Activated CD4-positive, alpha-beta T cell treated with anti-CD3 and anti-CD28 coated beads for 48 hours (primary cell): ENCODE measurements around the gene GNB1L.
A peak's percentile ranks its signal among the peaks of the same experiment; 100 is the strongest.

ENCODE experiments used
- DNase-seq: peaks from one replicate; pipeline ENCODE4 v3.0.0-alpha.2; 2020

Gene GNB1L

GRCh38 chr22:19772673-19773469, 81.8 kb downstream of the GNB1L start:
- no peak for DNase-seq

GRCh38 chr22:19772422-19772672, 82.3 kb downstream of the GNB1L start:
- no peak for DNase-seq

- no peak for DNase-seq
Measured at GRCh38 chr22:19770349-19771220, 84.1 kb downstream of the GNB1L start.

GRCh38 chr22:19769393-19769715, 85.3 kb downstream of the GNB1L start:
- no peak for DNase-seq

GRCh38 chr22:19767427-19768341, 87.0 kb downstream of the GNB1L start:
- DNase-seq, result no peak

GRCh38 chr22:19766511-19767426, 87.9 kb downstream of the GNB1L start:
- peak; percentile 71 for DNase-seq

GRCh38 chr22:19766240-19766510, 88.5 kb downstream of the GNB1L start:
- no peak for DNase-seq

GRCh38 chr22:19765477-19766239, 89.0 kb downstream of the GNB1L start:
- DNase-seq, result no peak

GRCh38 chr22:19764636-19765476, 89.8 kb downstream of the GNB1L start:
- DNase-seq, result no peak

GRCh38 chr22:19764299-19764593, 90.4 kb downstream of the GNB1L start:
- no peak for DNase-seq

- no peak for DNase-seq
Measured at GRCh38 chr22:19763458-19764298, 91.0 kb downstream of the GNB1L start.

GRCh38 chr22:19762568-19763457, 91.9 kb downstream of the GNB1L start:
- DNase-seq, result no peak

GRCh38 chr22:19761725-19762567, 92.7 kb downstream of the GNB1L start:
- DNase-seq, result no peak

GRCh38 chr22:19760951-19761724, 93.5 kb downstream of the GNB1L start:
- no peak for DNase-seq

- no peak for DNase-seq
Measured at GRCh38 chr22:19760058-19760950, 94.4 kb downstream of the GNB1L start, which contains the start of gene TBX1. TBX1 (plus strand) TSS chr22:19760778; CDS start chr22:19760844, 66 bp downstream.
